Lung (tissue), 12 donors: ENCODE data around the gene PARVG. TPM values are rescaled to one million over a fixed set of nuclear protein-coding genes. Genes with fewer than 3 reads are reported as not detected.

Experiments used
- ATAC-seq: fragments of 200-7000 bp; cut with Tn5 transposase; one replicate; pipeline ENCODE4 v1.9.1; 2020; ENCODE audit warnings: moderate number of reproducible peaks; ENCODE audit not compliant: insufficient read depth, low FRiP score
- DNase-seq, 3 donors: peaks; one replicate each; pipeline ENCODE4 v3.0.0-alpha.2; 2013 to 2017
- H3K27ac ChIP-seq, 2 donors: one replicate each; pipeline ENCODE4 v1.5.1; 2013; ENCODE audit warnings: mild to moderate bottlenecking in 2 of 2, moderate library complexity in 2 of 2, control low read depth in 1 of 2, inconsistent platforms in 1 of 2, low read depth in 1 of 2, low read length in 1 of 2
- H3K27me3 ChIP-seq, 3 donors: one replicate each; pipeline ENCODE4 v1.5.1; 2013; ENCODE audit warnings: low read length in 2 of 3; ENCODE audit not compliant: control insufficient read depth in 3 of 3, insufficient read depth in 3 of 3
- H3K36me3 ChIP-seq, 4 donors: one replicate each; pipeline ENCODE4 v1.5.1; 2013; ENCODE audit warnings: low read length in 4 of 4, mild to moderate bottlenecking in 1 of 4, moderate library complexity in 1 of 4; ENCODE audit not compliant: control insufficient read depth in 4 of 4, insufficient read depth in 4 of 4
- H3K4me1 ChIP-seq, 5 donors: one replicate each; pipeline ENCODE4 v1.5.1; 2013; ENCODE audit warnings: low read length in 5 of 5, mild to moderate bottlenecking in 2 of 5, moderate library complexity in 1 of 5; ENCODE audit not compliant: control insufficient read depth in 5 of 5, insufficient read depth in 5 of 5
- H3K4me3 ChIP-seq: one replicate; pipeline ENCODE4 v1.5.1; 2013; ENCODE audit warnings: mild to moderate bottlenecking, control low read depth, moderate library complexity
- H3K9ac ChIP-seq, 2 donors: one replicate each; pipeline ENCODE4 v1.5.1; 2013; ENCODE audit warnings: low read length in 2 of 2, control low read depth in 1 of 2; ENCODE audit not compliant: insufficient read depth in 1 of 2
- H3K9me3 ChIP-seq, 4 donors: one replicate each; pipeline ENCODE4 v1.5.1; 2013; ENCODE audit warnings: low read length in 3 of 4, mild to moderate bottlenecking in 1 of 4, moderate library complexity in 1 of 4; ENCODE audit not compliant: control insufficient read depth in 4 of 4, insufficient read depth in 3 of 4
- CTCF ChIP-seq: IDR thresholded peaks from 2 replicates; pipeline ENCODE4 v1.5.1; 2012; ENCODE audit warnings: mild to moderate bottlenecking; ENCODE audit errors: control extremely low read depth, extremely low read depth
- WGBS, 2 donors: extraction: QIAGEN DNeasy Blood & Tissue Kit; methylation state at CpG; one replicate each; pipeline ENCODE4 v1.1.7; 2013; 5-methylcytosine and 5-hydroxymethylcytosine counted together
- polyA plus RNA-seq, 2 donors: library from polyadenylated mRNA; stranded (reverse); fragments of 200-250 nt; gene quantifications; one replicate each; pipeline ENCODE4 v1.2.1, GENCODE V29; 2013
- total RNA-seq, 2 donors: library from RNA; depleted of rRNA in 1 of 2; stranded (reverse); fragments of >200 nt in 1 of 2; gene quantifications; one replicate each; pipeline ENCODE4 v1.2.1, GENCODE V29; 2014 to 2021
- donor health status: control.
- donor health status: control.
- donor health status: Bipolar disorder and iron deficiency.
- donor health status: healthy.
- donor health status: DM: yes; HTN: yes; CAD: no.

Gene PARVG
- total and polyA plus RNA-seq, 4 donors, result 20.4 to 67.4 (median 48.7) TPM

- 77 to 86% methylated on average over 7 of the region's 7 CpGs for WGBS, 2 donors
- H3K4me1 ChIP-seq, result no peaks in the 10 kb centered on the region
- H3K27ac ChIP-seq, result no peak overlapping the region
- no peak overlapping the region for H3K4me3 ChIP-seq
- H3K27me3 ChIP-seq, result peaks cover 0 to 3% (median 0%) of the 10 kb centered on the region in 3 donors
- ATAC-seq, result no peak
- DNase-seq, result no peak
- no peak overlapping the region for H3K9ac ChIP-seq
- H3K9me3 ChIP-seq, result peaks cover 0 to 10% (median 3%) of the 10 kb centered on the region in 4 donors
- H3K36me3 ChIP-seq, result no peaks in the 10 kb centered on the region
- TF ChIP-seq CTCF, result no peak
Observed at GRCh38 chr22:44245438-44245837, 64.7 kb downstream of the PARVG start.

- TF ChIP-seq CTCF, result no peak
- H3K9ac ChIP-seq, result no peak overlapping the region
- ATAC-seq (no peak), DNase-seq (no peak)
- no peaks in the 10 kb centered on the region for H3K4me1 ChIP-seq
- WGBS, 2 donors, result 87 to 95% methylated on average over 8 of the region's 8 CpGs
- H3K27me3 ChIP-seq, result peaks cover 0 to under 1% (median 0%) of the 10 kb centered on the region in 3 donors
- no peaks in the 10 kb centered on the region for H3K36me3 ChIP-seq
- H3K4me3 ChIP-seq, result no peak overlapping the region
- peaks cover 0 to 13% (median 5%) of the 10 kb centered on the region in 4 donors for H3K9me3 ChIP-seq
- no peak overlapping the region for H3K27ac ChIP-seq
Observed at GRCh38 chr22:44245867-44246266, 65.1 kb downstream of the PARVG start.

GRCh38 chr22:44246615-44247326 lies 66.0 kb downstream of the PARVG start:
- no peak overlapping the region for H3K4me3 ChIP-seq
- H3K4me1 ChIP-seq, result no peaks in the 10 kb centered on the region
- ATAC-seq, result no peak
- no peak overlapping the region for H3K27ac ChIP-seq
- H3K36me3 ChIP-seq, result no peaks in the 10 kb centered on the region
- no peaks in the 10 kb centered on the region for H3K27me3 ChIP-seq
- 83 to 85% methylated on average over 8 of the region's 8 CpGs for WGBS, 2 donors
- DNase-seq, result no peak
- no peak for TF ChIP-seq CTCF
- peaks cover 0 to 13% (median 5%) of the 10 kb centered on the region in 4 donors for H3K9me3 ChIP-seq
- no peak overlapping the region for H3K9ac ChIP-seq
